Measurements from ENCODE around the gene SUN2.

GRCh38 chr22:38717244-38717643 is 38.6 kb downstream of the SUN2 start:
- no peak for TF ChIP-seq CTCF (IDR thresholded peaks at IDR 0.05)
- TF ChIP-seq POLR2AphosphoS5 (IDR thresholded peaks at IDR 0.05; ENCODE audit: low read depth, low read length) = no peak
- no peak for TF ChIP-seq REST (IDR thresholded peaks at IDR 0.05; ENCODE audit: insufficient read depth in 1 of 2, low read depth in 2 of 2, low read length in 1 of 2)
- TF ChIP-seq SIN3A (IDR thresholded peaks at IDR 0.05; ENCODE audit: borderline replicate concordance, insufficient read depth, low read depth, low read length) = no peak
